K562 (cell line): Measurements from ENCODE around the gene DYSF. TPM values are rescaled to one million over a fixed set of nuclear protein-coding genes. Genes with fewer than 3 reads are reported as not detected.

Source experiments
- ZNF124 ChIP-seq: sonication (generic); formaldehyde crosslinking; IDR thresholded peaks from 2 replicates; pipeline ENCODE4 v1.8.1; 2022; ENCODE audit warnings: missing genetic modification reagents
- polyA plus RNA-seq, 8 experiments: library from polyadenylated mRNA; depleted of rRNA in 4 of 8; stranded (reverse) in 5 of 8; unstranded in 3 of 8; fragments of >200 nt; fragmentation: Nextera tagmentation in 2 of 8; fragmentation: Illumina TruSeq in 1 of 8; extraction: Ambion mirVana in 2 of 8; extraction: Trizol in 1 of 8; gene quantifications; 2 replicates each; pipeline versions ENCODE4 v1.2.1 to v1.2.3, GENCODE V29; 2011 to 2014; ENCODE audit warnings: inconsistent platforms in 1 of 8, missing spikeins in 1 of 8
- total RNA-seq, 7 experiments: library from RNA; depleted of rRNA in 6 of 7; stranded (reverse); fragments of >200 nt in 6 of 7; fragmentation: Illumina TruSeq in 2 of 7; extraction: Trizol in 2 of 7; gene quantifications; 2 replicates each; pipeline versions ENCODE4 v1.2.1 to v1.2.3, GENCODE V29; 2011 to 2021; ENCODE audit warnings: low replicate concordance in 1 of 7
- TF ChIP-seq, protein P1 (sequence below): fragments of 450-650 bp; IDR thresholded peaks from 2 replicates; pipeline ENCODE4 v1.6.1; 2016; ENCODE audit warnings: mild to moderate bottlenecking, moderate library complexity
- TF ChIP-seq, protein P2 (sequence below): fragments of 450-650 bp; IDR thresholded peaks from 2 replicates; pipeline ENCODE4 v1.6.1; 2016; ENCODE audit warnings: borderline replicate concordance
- TF ChIP-seq, protein P3 (sequence below): sonication (generic); formaldehyde crosslinking; IDR thresholded peaks from 2 replicates; pipeline ENCODE4 v1.8.1; 2023; ENCODE audit warnings: mild to moderate bottlenecking, missing genetic modification reagents
- TF ChIP-seq, protein P4 (sequence below): sonication (generic); formaldehyde crosslinking; IDR thresholded peaks from 2 replicates; pipeline ENCODE4 v1.8.0; 2022; ENCODE audit warnings: missing genetic modification reagents, mild to moderate bottlenecking, borderline replicate concordance
- TF ChIP-seq, protein P5 (sequence below): conservative IDR thresholded peaks from 2 replicates; pipeline ENCODE4 v1.6.1; 2011; ENCODE audit warnings: low read depth, mild to moderate bottlenecking, low read length; ENCODE audit not compliant: control insufficient read depth

Gene DYSF
- total and polyA plus RNA-seq, 9 of the 15 experiments (the other 6 are each of a cell fraction or from before 2014, with no cell fraction given) = 0.01 to 0.80 (median 0.29) TPM

DNA sequence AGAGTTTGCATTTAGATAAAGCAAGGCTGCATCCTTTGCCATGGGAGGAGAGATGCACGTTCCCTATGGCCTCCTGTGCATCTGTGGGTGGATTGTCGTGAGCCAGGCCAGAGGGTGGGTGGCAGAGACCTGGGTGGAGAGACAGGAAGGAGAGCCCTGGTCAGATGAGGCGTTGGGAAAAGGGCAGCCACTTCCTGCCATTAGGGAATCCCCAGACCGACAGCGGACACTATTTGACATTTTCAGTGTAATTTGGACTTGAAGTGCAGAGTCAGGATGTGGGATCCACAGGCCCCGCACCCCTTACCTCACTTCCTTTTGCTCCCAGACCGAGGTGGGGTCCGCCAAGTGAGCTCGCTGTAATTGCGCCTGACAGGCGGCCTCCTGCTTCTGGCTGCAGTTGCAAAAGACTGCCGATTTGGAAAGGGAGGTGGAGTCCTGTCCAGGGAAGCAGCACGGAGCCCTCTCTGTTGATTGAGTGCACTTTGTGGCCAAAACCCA is 150.0 kb downstream of the DYSF start (continued):
- TF ChIP-seq, protein P1, sequence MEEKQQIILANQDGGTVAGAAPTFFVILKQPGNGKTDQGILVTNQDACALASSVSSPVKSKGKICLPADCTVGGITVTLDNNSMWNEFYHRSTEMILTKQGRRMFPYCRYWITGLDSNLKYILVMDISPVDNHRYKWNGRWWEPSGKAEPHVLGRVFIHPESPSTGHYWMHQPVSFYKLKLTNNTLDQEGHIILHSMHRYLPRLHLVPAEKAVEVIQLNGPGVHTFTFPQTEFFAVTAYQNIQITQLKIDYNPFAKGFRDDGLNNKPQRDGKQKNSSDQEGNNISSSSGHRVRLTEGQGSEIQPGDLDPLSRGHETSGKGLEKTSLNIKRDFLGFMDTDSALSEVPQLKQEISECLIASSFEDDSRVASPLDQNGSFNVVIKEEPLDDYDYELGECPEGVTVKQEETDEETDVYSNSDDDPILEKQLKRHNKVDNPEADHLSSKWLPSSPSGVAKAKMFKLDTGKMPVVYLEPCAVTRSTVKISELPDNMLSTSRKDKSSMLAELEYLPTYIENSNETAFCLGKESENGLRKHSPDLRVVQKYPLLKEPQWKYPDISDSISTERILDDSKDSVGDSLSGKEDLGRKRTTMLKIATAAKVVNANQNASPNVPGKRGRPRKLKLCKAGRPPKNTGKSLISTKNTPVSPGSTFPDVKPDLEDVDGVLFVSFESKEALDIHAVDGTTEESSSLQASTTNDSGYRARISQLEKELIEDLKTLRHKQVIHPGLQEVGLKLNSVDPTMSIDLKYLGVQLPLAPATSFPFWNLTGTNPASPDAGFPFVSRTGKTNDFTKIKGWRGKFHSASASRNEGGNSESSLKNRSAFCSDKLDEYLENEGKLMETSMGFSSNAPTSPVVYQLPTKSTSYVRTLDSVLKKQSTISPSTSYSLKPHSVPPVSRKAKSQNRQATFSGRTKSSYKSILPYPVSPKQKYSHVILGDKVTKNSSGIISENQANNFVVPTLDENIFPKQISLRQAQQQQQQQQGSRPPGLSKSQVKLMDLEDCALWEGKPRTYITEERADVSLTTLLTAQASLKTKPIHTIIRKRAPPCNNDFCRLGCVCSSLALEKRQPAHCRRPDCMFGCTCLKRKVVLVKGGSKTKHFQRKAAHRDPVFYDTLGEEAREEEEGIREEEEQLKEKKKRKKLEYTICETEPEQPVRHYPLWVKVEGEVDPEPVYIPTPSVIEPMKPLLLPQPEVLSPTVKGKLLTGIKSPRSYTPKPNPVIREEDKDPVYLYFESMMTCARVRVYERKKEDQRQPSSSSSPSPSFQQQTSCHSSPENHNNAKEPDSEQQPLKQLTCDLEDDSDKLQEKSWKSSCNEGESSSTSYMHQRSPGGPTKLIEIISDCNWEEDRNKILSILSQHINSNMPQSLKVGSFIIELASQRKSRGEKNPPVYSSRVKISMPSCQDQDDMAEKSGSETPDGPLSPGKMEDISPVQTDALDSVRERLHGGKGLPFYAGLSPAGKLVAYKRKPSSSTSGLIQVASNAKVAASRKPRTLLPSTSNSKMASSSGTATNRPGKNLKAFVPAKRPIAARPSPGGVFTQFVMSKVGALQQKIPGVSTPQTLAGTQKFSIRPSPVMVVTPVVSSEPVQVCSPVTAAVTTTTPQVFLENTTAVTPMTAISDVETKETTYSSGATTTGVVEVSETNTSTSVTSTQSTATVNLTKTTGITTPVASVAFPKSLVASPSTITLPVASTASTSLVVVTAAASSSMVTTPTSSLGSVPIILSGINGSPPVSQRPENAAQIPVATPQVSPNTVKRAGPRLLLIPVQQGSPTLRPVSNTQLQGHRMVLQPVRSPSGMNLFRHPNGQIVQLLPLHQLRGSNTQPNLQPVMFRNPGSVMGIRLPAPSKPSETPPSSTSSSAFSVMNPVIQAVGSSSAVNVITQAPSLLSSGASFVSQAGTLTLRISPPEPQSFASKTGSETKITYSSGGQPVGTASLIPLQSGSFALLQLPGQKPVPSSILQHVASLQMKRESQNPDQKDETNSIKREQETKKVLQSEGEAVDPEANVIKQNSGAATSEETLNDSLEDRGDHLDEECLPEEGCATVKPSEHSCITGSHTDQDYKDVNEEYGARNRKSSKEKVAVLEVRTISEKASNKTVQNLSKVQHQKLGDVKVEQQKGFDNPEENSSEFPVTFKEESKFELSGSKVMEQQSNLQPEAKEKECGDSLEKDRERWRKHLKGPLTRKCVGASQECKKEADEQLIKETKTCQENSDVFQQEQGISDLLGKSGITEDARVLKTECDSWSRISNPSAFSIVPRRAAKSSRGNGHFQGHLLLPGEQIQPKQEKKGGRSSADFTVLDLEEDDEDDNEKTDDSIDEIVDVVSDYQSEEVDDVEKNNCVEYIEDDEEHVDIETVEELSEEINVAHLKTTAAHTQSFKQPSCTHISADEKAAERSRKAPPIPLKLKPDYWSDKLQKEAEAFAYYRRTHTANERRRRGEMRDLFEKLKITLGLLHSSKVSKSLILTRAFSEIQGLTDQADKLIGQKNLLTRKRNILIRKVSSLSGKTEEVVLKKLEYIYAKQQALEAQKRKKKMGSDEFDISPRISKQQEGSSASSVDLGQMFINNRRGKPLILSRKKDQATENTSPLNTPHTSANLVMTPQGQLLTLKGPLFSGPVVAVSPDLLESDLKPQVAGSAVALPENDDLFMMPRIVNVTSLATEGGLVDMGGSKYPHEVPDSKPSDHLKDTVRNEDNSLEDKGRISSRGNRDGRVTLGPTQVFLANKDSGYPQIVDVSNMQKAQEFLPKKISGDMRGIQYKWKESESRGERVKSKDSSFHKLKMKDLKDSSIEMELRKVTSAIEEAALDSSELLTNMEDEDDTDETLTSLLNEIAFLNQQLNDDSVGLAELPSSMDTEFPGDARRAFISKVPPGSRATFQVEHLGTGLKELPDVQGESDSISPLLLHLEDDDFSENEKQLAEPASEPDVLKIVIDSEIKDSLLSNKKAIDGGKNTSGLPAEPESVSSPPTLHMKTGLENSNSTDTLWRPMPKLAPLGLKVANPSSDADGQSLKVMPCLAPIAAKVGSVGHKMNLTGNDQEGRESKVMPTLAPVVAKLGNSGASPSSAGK = no peak
- no peak for TF ChIP-seq ZNF124 (CRISPR knock-in tag)
- TF ChIP-seq, protein P2, sequence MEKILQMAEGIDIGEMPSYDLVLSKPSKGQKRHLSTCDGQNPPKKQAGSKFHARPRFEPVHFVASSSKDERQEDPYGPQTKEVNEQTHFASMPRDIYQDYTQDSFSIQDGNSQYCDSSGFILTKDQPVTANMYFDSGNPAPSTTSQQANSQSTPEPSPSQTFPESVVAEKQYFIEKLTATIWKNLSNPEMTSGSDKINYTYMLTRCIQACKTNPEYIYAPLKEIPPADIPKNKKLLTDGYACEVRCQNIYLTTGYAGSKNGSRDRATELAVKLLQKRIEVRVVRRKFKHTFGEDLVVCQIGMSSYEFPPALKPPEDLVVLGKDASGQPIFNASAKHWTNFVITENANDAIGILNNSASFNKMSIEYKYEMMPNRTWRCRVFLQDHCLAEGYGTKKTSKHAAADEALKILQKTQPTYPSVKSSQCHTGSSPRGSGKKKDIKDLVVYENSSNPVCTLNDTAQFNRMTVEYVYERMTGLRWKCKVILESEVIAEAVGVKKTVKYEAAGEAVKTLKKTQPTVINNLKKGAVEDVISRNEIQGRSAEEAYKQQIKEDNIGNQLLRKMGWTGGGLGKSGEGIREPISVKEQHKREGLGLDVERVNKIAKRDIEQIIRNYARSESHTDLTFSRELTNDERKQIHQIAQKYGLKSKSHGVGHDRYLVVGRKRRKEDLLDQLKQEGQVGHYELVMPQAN = no peak
- TF ChIP-seq, protein P3, sequence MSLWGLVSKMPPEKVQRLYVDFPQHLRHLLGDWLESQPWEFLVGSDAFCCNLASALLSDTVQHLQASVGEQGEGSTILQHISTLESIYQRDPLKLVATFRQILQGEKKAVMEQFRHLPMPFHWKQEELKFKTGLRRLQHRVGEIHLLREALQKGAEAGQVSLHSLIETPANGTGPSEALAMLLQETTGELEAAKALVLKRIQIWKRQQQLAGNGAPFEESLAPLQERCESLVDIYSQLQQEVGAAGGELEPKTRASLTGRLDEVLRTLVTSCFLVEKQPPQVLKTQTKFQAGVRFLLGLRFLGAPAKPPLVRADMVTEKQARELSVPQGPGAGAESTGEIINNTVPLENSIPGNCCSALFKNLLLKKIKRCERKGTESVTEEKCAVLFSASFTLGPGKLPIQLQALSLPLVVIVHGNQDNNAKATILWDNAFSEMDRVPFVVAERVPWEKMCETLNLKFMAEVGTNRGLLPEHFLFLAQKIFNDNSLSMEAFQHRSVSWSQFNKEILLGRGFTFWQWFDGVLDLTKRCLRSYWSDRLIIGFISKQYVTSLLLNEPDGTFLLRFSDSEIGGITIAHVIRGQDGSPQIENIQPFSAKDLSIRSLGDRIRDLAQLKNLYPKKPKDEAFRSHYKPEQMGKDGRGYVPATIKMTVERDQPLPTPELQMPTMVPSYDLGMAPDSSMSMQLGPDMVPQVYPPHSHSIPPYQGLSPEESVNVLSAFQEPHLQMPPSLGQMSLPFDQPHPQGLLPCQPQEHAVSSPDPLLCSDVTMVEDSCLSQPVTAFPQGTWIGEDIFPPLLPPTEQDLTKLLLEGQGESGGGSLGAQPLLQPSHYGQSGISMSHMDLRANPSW (CRISPR knock-in tag) = no peak
- TF ChIP-seq, protein P4, sequence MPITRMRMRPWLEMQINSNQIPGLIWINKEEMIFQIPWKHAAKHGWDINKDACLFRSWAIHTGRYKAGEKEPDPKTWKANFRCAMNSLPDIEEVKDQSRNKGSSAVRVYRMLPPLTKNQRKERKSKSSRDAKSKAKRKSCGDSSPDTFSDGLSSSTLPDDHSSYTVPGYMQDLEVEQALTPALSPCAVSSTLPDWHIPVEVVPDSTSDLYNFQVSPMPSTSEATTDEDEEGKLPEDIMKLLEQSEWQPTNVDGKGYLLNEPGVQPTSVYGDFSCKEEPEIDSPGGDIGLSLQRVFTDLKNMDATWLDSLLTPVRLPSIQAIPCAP (CRISPR knock-in tag) = no peak
- TF ChIP-seq, protein P5, sequence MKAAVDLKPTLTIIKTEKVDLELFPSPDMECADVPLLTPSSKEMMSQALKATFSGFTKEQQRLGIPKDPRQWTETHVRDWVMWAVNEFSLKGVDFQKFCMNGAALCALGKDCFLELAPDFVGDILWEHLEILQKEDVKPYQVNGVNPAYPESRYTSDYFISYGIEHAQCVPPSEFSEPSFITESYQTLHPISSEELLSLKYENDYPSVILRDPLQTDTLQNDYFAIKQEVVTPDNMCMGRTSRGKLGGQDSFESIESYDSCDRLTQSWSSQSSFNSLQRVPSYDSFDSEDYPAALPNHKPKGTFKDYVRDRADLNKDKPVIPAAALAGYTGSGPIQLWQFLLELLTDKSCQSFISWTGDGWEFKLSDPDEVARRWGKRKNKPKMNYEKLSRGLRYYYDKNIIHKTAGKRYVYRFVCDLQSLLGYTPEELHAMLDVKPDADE = no peak
